Measurements from ENCODE around the gene SCGB2B2. TPM values are rescaled to one million over a fixed set of nuclear protein-coding genes. Genes with fewer than 3 reads are reported as not detected.
"Not testable (repeated sequence)": the region's sequence is repeated elsewhere in the genome, so short reads cannot be mapped to it uniquely, and the experiment has no call there.

SCGB2B2 gene
- total and polyA plus RNA-seq, 4 donors = 0.21 to 1.1 (median 0.69) TPM

DNA sequence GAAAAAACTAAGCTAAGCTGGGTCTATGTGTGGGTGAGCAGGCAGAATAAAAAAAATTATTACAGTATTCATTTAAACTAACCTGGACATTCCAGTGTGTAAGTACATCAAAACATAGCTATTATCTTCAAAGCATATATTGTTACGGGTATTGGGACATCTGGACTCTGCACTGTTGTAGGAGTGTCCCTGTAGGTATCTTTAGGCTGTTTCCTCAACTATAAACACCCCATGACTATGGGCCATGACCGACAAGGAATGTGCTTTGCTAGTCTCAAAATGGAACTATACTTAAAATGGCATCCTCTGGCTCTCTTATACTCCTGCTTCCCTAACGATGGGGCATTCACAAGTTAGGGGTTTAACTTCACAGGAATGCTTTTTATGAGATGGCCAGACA, 3.4 kb downstream of the SCGB2B2 start:
- H3K27me3 ChIP-seq (ENCODE audit: control insufficient read depth in 3 of 3, insufficient read depth in 3 of 3, low read length in 2 of 3) = no peaks in the 10 kb centered on the region
- H3K9ac ChIP-seq (ENCODE audit: insufficient read depth in 1 of 2, low read length in 2 of 2) = no peak overlapping the region
- TF ChIP-seq CTCF (IDR thresholded peaks at IDR 0.05; ENCODE audit: control extremely low read depth, extremely low read depth) = no peak
- H3K27ac ChIP-seq (ENCODE audit: low read depth in 1 of 2, low read length in 1 of 2) = no peak overlapping the region
- H3K4me3 ChIP-seq = no peak overlapping the region
- DNase-seq (no peak), ATAC-seq (ENCODE audit: insufficient read depth, low FRiP score) (no peak)
- H3K36me3 ChIP-seq (ENCODE audit: control insufficient read depth in 4 of 4, insufficient read depth in 4 of 4, low read length in 4 of 4) = peaks cover 0 to 2% (median under 1%) of the 10 kb centered on the region in 4 donors
- H3K4me1 ChIP-seq (ENCODE audit: control insufficient read depth in 5 of 5, insufficient read depth in 5 of 5, low read length in 5 of 5) = peaks cover 0 to 9% (median 7%) of the 10 kb centered on the region in 5 donors
- peaks cover 0 to under 1% (median 0%) of the 10 kb centered on the region in 4 donors for H3K9me3 ChIP-seq (ENCODE audit: control insufficient read depth in 4 of 4, insufficient read depth in 3 of 4, low read length in 3 of 4)
- WGBS, 2 donors = 74 to 84% methylated on average over 3 of the region's 3 CpGs

GRCh38 chr19:34671972-34672371, 5.0 kb downstream of the SCGB2B2 start:
- 90 to 92% methylated on average over 3 of the region's 3 CpGs for WGBS, 2 donors
- Histone ChIP-seq H3K27me3 (ENCODE audit: control insufficient read depth in 3 of 3, insufficient read depth in 3 of 3, low read length in 2 of 3) (no peaks in the 10 kb centered on the region), H3K4me3 (no peak overlapping the region), H3K9me3 (ENCODE audit: control insufficient read depth in 4 of 4, insufficient read depth in 3 of 4, low read length in 3 of 4) (no peaks in the 10 kb centered on the region), H3K9ac (ENCODE audit: insufficient read depth in 1 of 2, low read length in 2 of 2) (no peak overlapping the region), H3K4me1 (ENCODE audit: control insufficient read depth in 5 of 5, insufficient read depth in 5 of 5, low read length in 5 of 5) (peaks cover 0 to 6% (median 4%) of the 10 kb centered on the region in 5 donors), H3K36me3 (ENCODE audit: control insufficient read depth in 4 of 4, insufficient read depth in 4 of 4, low read length in 4 of 4) (no peaks in the 10 kb centered on the region), H3K27ac (ENCODE audit: low read depth in 1 of 2, low read length in 1 of 2) (no peak overlapping the region)
- no peak for DNase-seq
- no peak for TF ChIP-seq CTCF (IDR thresholded peaks at IDR 0.05; ENCODE audit: control extremely low read depth, extremely low read depth)
- ATAC-seq (ENCODE audit: insufficient read depth, low FRiP score) = no peak

- Histone ChIP-seq H3K27me3 (ENCODE audit: control insufficient read depth in 3 of 3, insufficient read depth in 3 of 3, low read length in 2 of 3) (no peaks in the 10 kb centered on the region), H3K36me3 (ENCODE audit: control insufficient read depth in 4 of 4, insufficient read depth in 4 of 4, low read length in 4 of 4) (no peaks in the 10 kb centered on the region), H3K27ac (ENCODE audit: low read depth in 1 of 2, low read length in 1 of 2) (no peak overlapping the region), H3K9ac (ENCODE audit: insufficient read depth in 1 of 2, low read length in 2 of 2) (no peak overlapping the region), H3K4me3 (no peak overlapping the region), H3K9me3 (ENCODE audit: control insufficient read depth in 4 of 4, insufficient read depth in 3 of 4, low read length in 3 of 4) (peaks cover 0 to 1% (median 0%) of the 10 kb centered on the region in 4 donors), H3K4me1 (ENCODE audit: control insufficient read depth in 5 of 5, insufficient read depth in 5 of 5, low read length in 5 of 5) (peaks cover 0 to 8% (median 0%) of the 10 kb centered on the region in 5 donors)
- ATAC-seq (ENCODE audit: insufficient read depth, low FRiP score) (no peak), DNase-seq (no peak)
- WGBS, 2 donors = 68 to 81% methylated on average over 7 of the region's 7 CpGs
- TF ChIP-seq CTCF (IDR thresholded peaks at IDR 0.05; ENCODE audit: control extremely low read depth, extremely low read depth) = no peak
Observed at GRCh38 chr19:34669305-34669704, 7.7 kb downstream of the SCGB2B2 start.

GRCh38 chr19:34668690-34669089, 8.3 kb downstream of the SCGB2B2 start:
- not testable (repeated sequence) for ATAC-seq (ENCODE audit: insufficient read depth, low FRiP score)
- 92 to 93% methylated on average over 5 of the region's 5 CpGs for WGBS, 2 donors

GRCh38 chr19:34668077-34668689, 8.8 kb downstream of the SCGB2B2 start:
- H3K9me3 ChIP-seq (ENCODE audit: control insufficient read depth in 4 of 4, insufficient read depth in 3 of 4, low read length in 3 of 4); ATAC-seq (ENCODE audit: insufficient read depth, low FRiP score); DNase-seq; H3K9ac ChIP-seq (ENCODE audit: insufficient read depth in 1 of 2, low read length in 2 of 2); H3K36me3 ChIP-seq (ENCODE audit: control insufficient read depth in 4 of 4, insufficient read depth in 4 of 4, low read length in 4 of 4); H3K27me3 ChIP-seq (ENCODE audit: control insufficient read depth in 3 of 3, insufficient read depth in 3 of 3, low read length in 2 of 3); H3K4me3 ChIP-seq; H3K4me1 ChIP-seq (ENCODE audit: control insufficient read depth in 5 of 5, insufficient read depth in 5 of 5, low read length in 5 of 5): not testable (repeated sequence)
- peak overlapping the region in 1 of 2 donors; percentile 64 for H3K27ac ChIP-seq (ENCODE audit: low read depth in 1 of 2, low read length in 1 of 2)
- 93 to 95% methylated on average over 26 to 36 of the region's 36 CpGs for WGBS, 2 donors

More at GRCh38 chr19:34668690-34669089, 8.3 kb downstream of the SCGB2B2 start:
- not testable (repeated sequence) for H3K4me1 ChIP-seq (ENCODE audit: control insufficient read depth in 5 of 5, insufficient read depth in 5 of 5, low read length in 5 of 5); H3K4me3 ChIP-seq; H3K27ac ChIP-seq (ENCODE audit: low read depth in 1 of 2, low read length in 1 of 2); H3K27me3 ChIP-seq (ENCODE audit: control insufficient read depth in 3 of 3, insufficient read depth in 3 of 3, low read length in 2 of 3); DNase-seq; H3K9ac ChIP-seq (ENCODE audit: insufficient read depth in 1 of 2, low read length in 2 of 2); H3K9me3 ChIP-seq (ENCODE audit: control insufficient read depth in 4 of 4, insufficient read depth in 3 of 4, low read length in 3 of 4); H3K36me3 ChIP-seq (ENCODE audit: control insufficient read depth in 4 of 4, insufficient read depth in 4 of 4, low read length in 4 of 4)
